Measurements from ENCODE around the gene BASP1.
A peak's percentile ranks its signal among the peaks of the same experiment; 100 is the strongest.
"Not testable (repeated sequence)": the region's sequence is repeated elsewhere in the genome, so short reads cannot be mapped to it uniquely, and the experiment has no call there.

BASP1 gene

DNA sequence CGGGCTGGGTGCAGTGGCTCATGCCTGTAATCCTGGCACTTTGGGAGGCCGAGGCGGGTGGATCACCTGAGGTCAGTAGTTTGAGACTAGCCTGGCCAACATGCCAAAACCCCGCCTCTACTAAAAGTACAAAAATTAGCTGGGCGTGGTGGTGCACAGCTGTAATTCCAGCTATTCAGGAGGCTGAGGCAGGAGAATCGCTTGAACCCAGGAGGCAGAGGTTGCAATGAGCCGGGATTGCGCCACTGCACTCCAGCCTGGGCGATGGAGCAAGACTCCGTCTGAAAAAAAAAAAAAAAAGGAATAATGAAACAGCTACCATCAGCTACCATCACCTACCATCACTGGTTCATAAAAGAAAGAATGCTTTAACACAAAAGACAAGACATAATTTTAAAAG is 25.9 kb upstream of the BASP1 start:
- DNase-seq (ENCODE audit: low spot score): not testable (repeated sequence)

DNA sequence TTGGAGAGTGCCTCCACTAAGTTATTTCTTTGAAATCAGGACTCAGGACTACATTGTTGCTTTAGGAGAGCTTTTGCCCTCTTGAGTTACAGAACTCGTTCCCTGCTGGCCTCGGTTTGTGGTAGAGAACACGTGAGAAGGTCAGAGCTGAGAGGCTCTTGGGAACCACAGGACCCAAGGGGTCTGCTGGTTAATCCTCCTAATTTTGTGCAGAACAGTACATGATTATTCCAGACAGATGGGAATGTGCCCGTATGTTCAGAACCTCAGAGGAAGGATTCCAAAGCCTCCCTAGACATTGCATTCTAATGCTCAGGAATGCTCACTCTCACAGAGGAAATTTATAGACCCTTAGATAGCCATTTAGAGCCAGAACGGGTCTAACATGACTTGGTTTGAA is 25.2 kb upstream of the BASP1 start:
- no peak for DNase-seq (ENCODE audit: low spot score)

DNA sequence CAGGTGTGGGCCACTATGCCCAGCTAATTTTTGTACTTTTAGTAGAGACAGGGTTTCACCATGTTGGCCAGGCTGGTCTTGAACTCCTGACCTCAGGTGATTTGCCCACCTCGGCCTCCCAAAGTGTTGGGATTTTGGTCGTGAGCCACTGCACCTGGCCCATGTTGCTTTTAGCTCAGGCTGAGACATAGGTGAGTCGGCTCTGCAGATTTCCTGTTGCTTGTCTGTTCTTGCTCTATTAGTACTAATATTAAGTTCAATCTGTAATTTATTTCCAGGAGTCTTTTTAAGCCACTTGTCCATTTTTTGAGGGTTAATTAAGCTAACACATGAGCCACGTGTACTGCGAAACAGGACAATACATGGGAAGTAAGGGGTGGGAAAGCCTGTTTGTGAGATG is 21.4 kb upstream of the BASP1 start:
- no peak for DNase-seq (ENCODE audit: low spot score)

DNA sequence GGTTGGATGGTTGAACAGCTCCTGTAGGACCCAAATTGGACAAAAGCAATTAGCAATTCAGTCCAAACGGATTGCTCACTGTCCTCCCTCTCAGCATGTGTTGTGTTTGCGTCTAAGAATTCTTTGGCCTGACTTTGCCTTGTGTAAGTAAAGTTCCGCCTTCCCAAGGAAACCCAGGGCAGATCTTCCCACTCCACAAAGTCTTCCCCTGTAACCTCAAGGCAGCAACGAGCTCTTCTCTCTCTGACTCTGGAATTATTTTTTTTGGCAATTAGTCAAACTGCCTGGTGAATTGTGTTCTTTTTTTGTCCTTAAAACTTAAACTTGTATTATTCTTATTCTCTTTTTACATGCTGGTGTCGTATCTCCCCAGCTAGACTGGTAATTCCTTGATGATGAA is 20.7 kb upstream of the BASP1 start:
- no peak for DNase-seq (ENCODE audit: low spot score)

DNA sequence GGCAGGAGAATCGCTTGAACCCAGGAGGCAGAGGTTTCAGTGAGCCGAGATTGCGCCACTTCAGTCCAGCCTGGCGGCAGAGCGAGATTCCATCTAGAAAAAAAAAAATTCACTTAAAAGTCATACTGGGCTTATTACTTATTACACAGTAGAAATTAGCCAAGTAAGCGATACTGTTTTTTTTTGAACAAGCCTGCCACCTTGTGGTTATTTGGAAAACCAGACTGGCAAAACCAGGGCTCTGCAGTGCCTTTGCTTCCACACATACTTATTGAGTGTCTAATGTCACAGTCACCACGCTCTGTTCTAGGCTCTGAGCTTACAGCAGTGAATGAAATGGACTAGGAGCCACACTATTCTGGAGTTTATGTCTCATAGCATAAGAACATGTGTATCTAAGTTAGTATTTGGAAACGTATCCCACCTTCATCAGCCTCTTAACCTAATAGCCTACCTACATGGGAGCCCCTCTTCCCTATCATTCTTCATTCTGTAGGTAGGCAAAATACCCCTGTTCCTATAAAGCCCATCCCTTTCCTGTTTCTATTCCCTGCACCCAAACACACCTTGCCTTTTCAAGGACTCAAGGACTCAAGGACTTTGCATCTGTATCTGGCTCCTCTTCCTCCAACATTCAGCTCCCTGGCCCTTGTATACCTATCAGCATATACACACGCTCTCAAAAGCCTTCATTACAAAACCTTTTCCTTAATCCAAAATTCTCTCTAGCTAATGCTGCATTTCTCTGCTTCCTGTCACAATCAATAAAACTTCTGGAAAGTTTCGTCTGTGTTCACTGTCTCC is 13.9 kb upstream of the BASP1 start:
- peak; percentile 52 for DNase-seq (ENCODE audit: low spot score)

DNA sequence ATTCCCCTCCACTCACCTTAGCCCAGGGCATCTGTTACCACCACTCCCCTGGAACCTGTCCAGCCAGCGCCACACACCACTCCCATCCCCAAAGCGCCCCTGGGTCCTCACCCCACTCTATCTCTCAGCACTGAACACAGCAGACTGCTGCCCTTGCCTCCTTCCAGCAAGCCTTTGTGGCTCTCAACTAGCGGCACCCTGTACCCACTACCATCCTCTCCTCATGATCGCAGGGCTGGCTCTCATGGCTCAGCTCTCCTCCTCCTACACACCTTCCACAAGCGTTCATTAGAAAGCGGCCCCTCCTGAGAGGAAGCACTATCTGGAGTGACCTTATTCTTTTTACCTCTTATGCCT is 13.3 kb upstream of the BASP1 start:
- DNase-seq (ENCODE audit: low spot score): no peak

DNA sequence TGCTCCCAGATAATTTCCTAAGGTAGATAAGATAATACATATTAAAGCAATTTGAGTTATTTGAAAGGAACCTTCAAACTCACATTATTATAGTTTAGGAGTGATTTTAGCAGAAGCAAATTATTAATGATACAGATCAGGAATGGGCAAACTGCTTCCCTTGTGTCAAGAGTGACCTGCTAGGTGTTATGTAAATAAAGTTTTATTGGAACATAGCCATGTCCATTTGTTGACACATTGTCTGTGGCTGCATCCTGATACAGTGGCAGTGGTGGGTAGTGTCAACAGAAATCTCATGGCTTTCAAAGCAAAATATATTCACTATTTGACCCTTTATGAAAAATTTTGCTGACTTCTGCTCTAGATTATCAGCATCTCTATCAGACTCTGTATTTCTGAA is 11.4 kb upstream of the BASP1 start:
- DNase-seq (ENCODE audit: low spot score): no peak

DNA sequence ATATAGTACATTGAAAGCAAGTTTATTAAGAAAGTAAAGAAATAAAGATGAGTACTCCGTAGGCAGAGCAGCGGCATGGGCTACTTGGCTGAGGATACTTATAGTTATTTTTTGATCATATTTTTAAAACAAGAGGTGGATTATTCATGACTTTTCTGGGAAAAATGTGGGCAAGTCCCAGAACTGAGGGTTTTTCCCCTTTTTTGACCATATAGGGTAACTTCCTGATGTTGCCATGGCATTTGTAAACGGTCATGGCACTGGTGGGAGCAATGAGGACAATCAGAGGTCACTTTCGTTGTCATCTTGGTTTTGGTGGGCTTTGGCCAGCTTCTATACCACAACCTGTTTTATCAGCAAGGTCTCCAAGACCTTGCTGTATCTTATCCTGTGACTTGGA is 5.2 kb upstream of the BASP1 start:
- no peak for DNase-seq (ENCODE audit: low spot score)

DNA sequence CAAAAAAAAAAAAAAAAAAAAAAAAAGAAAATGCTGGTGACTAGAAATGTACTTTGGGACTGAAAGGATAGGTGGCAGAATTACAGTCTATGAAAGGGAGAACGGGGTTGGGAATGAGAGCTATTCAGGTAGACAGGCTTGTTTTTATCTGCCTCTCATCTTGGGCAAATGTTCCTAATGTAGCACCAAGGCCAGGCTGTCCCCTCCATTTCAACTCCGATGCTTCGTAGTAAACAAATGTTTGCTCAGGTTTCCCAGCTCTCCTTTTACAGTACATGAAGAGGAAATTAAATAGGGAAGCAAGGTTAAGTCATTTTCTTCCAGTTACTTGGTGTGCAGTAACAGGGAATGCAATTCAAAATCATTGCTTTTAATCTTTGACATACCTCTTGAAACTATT is 4.4 kb upstream of the BASP1 start:
- no peak for DNase-seq (ENCODE audit: low spot score)

DNA sequence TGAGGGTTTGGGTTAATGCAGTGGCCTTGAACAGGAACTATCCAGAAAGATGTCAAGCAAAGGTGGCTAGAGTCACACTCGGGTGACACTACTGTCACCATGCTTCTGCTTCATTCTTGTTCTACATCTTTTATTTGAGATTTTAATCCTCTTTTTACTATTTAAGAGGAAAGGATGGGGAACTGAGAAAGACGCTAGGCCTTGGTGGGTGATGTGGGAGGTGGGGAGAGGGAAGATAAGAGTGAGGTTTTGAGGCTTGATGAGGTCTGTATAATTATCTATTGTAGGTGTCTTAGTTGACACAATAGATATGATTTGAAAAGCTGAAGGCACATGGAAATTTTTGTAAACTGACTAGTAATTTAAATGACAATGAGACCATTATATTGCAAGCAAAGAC is 3.5 kb upstream of the BASP1 start:
- DNase-seq (ENCODE audit: low spot score): no peak

DNA sequence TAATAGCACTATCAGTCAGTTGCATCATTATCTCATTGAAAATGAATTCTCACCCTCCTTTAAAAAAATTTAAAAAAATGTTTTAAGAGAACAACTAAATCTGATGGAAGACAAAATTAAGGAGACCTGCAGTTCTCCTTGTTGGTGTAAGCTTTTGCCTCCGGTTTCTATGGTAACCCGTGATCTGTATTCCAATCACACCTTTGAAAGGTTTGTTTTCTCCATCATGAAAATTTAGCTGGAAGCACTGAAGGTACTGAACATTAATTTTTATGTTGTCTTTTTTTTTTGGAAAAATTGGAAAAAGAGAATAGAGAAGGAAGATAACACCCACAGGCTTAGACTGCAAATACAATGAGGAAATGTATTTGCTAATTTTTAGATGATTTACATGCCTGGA is 2.5 kb upstream of the BASP1 start:
- no peak for DNase-seq (ENCODE audit: low spot score)

DNA sequence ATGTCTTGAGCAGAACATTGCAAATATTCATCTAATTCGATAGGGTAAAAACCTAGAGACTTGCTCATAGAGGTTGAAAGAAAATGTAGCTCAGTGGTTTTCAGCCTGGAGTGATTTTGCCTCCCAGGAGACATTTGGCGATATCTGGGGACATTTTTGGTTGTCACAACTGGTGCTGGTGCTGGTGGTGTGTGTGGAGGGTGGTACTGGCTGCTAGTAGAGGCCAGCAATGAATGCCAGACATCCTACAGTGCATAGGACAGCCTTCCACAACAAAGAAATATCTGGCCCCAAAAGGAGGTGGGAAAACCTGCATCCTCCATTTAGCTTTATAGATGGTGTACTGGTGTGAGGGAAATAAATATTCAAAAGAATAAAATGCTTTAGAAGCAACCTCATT is 2.1 kb upstream of the BASP1 start:
- DNase-seq (ENCODE audit: low spot score): no peak

DNA sequence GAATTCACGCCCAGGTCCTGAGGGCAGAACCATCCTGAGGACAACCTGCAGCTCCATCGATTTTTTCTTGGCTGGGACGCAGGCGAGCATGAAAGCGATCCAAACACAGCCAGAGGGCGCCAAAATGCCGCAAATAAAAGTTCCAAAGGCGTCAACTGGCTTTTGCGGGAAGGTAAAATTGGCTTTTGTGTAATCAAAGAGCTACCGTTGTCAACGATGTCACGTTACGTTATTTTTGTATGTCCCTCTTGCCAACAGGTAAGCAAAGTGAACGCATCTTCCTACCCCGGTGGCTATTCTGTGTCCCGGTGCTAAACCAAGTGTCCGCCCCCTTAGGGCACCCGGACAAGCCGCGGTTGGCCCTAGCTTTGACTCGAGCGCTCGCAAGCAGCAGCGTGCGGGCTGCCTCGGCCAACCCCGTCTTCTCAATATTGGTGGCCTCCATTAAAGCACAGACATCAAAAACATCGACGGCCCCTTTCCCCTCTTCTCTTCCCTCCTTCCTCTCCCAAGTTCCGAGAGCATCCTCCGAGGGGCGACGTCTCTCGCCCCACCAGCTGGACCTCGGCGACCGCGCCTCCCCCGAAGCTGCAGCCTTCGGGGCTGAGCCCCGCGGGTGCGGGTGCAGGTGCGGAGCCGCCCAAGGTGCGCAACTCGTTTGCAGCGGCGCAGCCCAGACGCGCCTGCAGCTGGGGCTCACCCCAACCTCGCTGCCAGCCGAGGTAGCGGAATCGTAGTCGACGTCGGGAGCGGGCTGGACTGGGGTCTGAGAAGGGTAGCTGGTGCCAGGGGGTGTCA is 1.1 kb upstream of the BASP1 start:
- DNase-seq (ENCODE audit: low spot score): peak; percentile 86

DNA sequence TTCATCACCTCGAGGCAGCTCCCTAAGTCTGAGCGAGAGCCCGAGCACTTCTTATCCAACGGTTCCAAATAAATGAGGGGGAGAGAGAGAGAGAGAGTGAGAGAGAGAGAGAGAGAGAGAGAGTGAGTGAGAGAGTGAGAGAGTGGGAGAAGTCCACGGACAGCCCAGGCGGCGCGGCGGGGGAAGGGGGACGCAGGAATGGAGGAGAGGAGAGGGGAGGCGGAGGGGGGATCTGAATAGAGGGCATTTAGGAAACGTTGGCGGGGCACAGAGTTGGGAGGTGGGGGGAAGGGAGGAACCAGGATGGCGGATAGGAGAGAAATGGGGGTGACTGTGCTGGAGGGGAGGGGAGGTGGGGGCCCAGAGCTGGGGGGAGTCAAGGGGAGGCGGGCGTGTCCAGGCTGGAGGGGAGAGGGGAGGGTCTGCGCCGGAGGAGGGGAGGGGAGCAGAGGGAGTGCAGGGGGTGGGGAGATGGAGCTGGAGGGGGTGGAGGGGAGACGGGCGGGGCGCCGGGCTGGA is 398 bp upstream of the BASP1 start:
- DNase-seq (ENCODE audit: low spot score): peak; percentile 81

DNA sequence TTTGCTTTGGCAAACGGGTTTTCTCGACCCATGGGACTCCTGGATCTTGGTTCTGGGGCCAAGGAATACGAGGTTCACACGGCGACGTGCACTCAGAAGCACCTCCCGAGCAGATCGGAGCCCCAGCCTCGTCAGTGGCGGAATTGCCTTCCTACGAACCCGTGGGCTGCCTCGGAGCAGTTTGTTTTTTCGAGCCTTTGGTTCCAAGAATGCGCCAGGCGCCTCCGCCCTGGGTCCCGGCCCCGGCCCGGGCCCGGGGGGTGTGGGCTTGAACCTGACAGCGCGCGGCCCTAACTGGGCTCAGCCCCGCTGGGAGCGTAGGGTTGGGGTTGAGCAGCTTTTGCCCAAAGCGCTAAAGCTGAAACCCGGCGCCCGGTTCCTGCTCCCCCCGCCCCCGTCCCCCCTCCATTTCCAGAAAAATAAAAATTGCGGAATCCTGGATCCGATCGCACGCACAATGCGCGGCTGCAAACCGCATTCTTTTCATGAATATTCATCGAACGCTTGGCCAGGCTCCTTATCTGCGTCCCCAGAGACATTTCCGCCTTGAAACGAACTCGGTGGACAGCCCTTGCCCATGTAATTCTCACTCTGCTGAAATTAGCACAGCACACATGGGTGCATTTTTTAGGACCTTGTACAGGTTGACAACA is 1.0 kb downstream of the BASP1 start:
- peak; percentile 58 for DNase-seq (ENCODE audit: low spot score)

DNA sequence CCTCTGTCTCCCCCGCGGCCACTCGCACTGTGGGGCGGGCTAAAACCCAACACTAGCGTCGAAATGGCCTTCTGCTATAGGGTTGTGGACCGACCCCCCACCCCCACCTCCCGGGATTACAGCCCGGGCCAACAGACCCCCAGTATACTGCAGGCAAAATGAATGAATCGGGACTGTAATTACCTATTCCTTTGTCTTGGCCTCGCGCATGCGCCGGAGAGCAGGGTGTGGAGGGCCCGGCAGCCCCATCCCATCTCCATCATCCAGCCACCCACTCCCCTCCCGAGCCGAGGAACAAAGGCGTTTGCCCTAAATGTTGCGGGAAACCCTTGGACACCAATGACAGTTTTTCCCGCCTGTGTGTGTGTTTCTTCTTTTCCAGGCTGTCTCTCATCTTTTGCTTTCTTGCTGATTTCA is 1.6 kb downstream of the BASP1 start:
- DNase-seq (ENCODE audit: low spot score): peak; percentile 76

DNA sequence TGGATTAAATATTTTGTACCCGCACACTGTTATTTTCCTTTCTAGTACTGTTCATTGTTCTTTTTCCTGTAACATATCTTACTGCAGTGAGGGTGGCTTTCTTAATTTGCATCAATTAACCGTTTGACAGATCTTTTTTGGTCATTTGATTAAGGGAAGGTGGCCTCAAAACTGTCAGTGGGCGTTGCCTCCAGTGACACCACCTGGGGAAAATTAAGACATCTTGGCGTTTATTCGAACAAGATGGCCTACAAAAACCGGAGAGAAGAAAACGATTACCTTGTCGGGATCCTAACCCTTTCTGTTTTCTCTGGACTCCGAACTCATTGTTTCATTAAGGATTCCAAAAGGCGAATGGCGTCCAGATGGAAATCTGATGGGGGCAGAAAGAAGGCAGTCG is 2.0 kb downstream of the BASP1 start:
- DNase-seq (ENCODE audit: low spot score): no peak

DNA sequence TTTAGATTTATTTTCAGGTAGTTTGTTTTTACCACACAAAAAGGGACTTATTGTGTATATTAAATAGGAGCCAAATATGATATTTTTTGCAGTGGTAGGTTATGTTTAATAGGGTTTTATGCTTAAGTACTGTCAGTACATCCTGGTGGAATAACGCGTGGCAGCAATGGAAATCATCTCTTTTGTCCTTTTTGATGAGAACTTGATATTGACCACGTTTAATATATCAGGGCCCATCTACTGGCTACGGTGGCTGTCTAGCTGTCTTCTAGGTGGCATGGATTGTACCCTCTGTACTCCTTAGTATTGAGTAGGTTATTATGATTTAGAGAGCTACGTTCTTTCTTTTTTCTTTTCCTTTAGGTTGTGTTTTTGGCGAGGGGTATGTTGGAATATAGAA is 2.6 kb downstream of the BASP1 start:
- no peak for DNase-seq (ENCODE audit: low spot score)

DNA sequence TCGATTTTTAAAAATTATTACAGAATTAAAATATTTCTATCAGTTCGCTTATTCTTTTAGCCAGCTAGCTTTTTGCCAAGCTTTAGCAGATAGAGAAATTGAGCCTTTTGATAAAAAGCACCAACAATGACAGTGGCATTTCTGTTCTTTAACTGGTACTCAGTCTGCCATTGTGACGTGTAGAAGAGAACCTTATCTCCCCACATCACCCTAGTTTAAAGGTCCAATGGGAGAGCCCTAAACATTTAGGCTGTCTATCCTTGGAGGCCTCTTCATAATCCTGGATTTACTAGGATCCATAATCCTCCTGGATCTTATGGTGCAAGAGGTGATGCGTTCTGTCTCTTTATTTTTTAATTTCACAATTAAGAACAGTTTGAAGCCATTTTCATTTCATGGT is 3.0 kb downstream of the BASP1 start:
- no peak for DNase-seq (ENCODE audit: low spot score)

DNA sequence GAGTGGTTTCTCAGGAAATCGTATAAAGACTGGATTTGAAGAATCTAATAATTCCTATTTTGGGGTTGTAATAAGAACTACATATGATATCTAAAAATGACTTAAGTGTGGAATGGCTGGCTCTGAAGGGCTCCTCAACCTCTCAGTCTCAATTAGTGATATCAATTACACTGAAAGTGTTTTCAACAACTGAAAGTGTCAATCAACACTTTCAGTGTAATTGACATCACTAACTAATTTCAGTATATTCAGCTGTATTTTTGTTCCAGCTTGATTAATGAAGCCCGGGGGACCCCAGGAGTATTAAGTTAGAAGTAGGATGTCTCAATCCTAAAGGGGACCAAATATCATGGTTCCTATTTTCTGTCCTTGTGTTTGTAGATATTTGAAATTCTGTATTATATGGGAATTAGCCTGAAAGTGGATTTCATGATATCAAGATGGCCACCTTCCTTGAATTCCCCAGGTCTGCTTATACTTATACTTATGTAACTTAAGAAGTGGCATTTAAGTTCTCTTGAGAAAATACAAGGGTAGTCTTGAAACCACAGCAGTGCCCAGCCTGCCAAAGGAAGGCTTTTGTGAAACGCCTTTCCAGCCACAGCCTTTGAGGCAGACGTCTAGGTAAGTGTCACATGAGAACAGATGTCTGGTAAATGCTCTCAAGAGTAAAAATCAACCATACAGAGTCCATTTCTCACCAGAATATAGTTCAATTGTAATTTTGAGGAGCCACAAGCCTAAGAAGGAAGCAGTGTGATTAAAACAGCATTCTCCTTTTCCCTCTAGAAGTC is 4.6 kb downstream of the BASP1 start:
- DNase-seq (ENCODE audit: low spot score): no peak

DNA sequence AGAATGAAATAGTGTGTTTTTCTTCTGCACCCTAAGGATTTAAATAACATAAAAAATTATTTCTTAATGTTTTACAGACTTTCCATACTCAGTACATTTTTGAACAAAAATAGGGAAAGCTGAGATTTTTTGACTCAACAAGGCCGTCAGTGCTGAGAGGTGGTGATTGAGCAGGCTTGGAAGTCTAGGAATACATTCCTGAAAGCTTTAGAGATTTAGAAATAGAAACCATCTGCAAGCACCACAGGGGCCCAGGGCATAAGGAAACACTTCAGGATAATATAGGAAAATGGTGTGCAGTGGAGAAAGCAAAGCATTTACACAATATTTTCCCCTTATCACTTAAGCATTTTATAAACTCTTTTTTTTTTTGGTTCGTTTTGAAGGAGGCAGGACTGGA is 5.2 kb downstream of the BASP1 start:
- DNase-seq (ENCODE audit: low spot score): no peak
